OCI-LY3 (cell line): ENCODE results near the gene DNMT3A.

ENCODE experiments used
- H2AFZ ChIP-seq: fragments of 200-600, 300-600 bp; shearing (Covaris generic); 2 replicates; pipeline ENCODE4 v1.6.0; 2014; ENCODE audit warnings: antibody characterized with exemption, low read depth, low read length
- H3K27ac ChIP-seq: fragments of 200-600, 300-600 bp; sonication (generic); 2 replicates; pipeline ENCODE4 v1.5.1; 2014; ENCODE audit warnings: mild to moderate bottlenecking, low read length, moderate library complexity, mixed read lengths
- H3K27me3 ChIP-seq: fragments of 200-600, 300-600 bp; sonication (generic); 2 replicates; pipeline ENCODE4 v1.6.1; 2014; ENCODE audit warnings: low read depth, low read length, mixed read lengths
- H3K36me3 ChIP-seq: fragments of 200-600, 300-600 bp; sonication (generic); replicated peaks from 2 replicates; pipeline ENCODE3; 2014; ENCODE audit warnings: low read depth, low read length, mixed read lengths
- H3K4me1 ChIP-seq: fragments of 300-600, 200-600 bp; sonication (generic); 2 replicates; pipeline ENCODE4 v1.6.1; 2014; ENCODE audit warnings: low read length, mixed read lengths
- H3K4me2 ChIP-seq: fragments of 200-600, 300-600 bp; sonication (generic); 2 replicates; pipeline ENCODE4 v1.6.1; 2014; ENCODE audit warnings: low read length, mixed read lengths
- H3K4me3 ChIP-seq: fragments of 300-600, 200-600 bp; sonication (generic); 2 replicates; pipeline ENCODE4 v1.5.1; 2014; ENCODE audit warnings: antibody characterized with exemption, mild to moderate bottlenecking, low read length, moderate library complexity
- H3K79me2 ChIP-seq: fragments of 300-600, 200-600 bp; shearing (Covaris generic); 2 replicates; pipeline ENCODE4 v1.6.1; 2014; ENCODE audit warnings: mild to moderate bottlenecking, low read length, mixed read lengths
- H3K9ac ChIP-seq: fragments of 300-600, 200-600 bp; shearing (Covaris generic); 2 replicates; pipeline ENCODE4 v1.6.0; 2014; ENCODE audit warnings: mild to moderate bottlenecking, low read length, moderate library complexity
- H3K9me3 ChIP-seq: fragments of 200-600, 300-600 bp; shearing (Covaris generic); 2 replicates; pipeline ENCODE4 v1.6.1; 2014; ENCODE audit warnings: low read length, mixed read lengths; ENCODE audit not compliant: insufficient read depth
- H4K20me1 ChIP-seq: fragments of 200-600, 300-600 bp; sonication (generic); 2 replicates; pipeline ENCODE4 v1.6.1; 2016; ENCODE audit warnings: low read length, mixed read lengths; ENCODE audit not compliant: insufficient read depth
- EZH2phosphoT487 ChIP-seq: fragments of 200-600 bp; shearing (Covaris generic); IDR thresholded peaks from 2 replicates; pipeline ENCODE4 v1.6.1; 2018; ENCODE audit warnings: antibody characterized with exemption, mixed run types, low read depth
- TF ChIP-seq, protein P1 (sequence below): fragments of 200-600, 300-600 bp; sonication (generic); IDR thresholded peaks from 2 replicates; pipeline ENCODE4 v1.5.1; 2014; ENCODE audit warnings: antibody characterized with exemption, low read length, low read depth

Gene DNMT3A

DNA sequence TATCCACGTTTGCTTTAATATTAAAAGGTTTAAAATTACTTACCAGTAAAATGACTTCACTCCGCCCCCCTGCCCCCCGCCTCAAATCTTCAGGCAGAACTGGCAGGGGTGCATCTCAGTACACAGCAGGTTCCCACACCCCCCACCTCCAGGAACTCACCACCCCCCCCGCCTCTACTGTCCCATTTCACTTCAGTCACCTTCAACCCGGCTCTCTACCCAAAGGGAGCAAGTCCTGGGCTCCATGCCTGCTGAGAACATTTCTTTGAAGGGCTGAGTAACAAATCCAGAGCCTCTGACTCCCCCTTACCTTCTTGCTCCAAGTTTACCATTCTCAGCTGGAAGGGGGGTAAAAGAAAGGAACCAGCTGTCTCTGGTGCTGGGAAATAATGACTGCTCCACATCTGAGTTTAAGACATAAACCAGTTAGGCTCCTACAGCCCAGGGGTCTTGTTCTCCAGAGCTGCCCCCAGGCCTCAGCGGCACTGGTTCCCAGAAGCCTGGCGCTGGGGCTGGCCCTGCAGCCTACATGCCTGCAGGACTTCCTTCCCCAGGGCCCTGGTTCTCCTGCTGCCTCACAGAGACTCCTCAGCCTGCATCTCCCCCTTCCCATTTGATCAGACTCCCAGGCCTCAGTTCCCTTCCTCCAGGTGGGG lies 42.8 kb downstream of the DNMT3A start:
- no peak for TF ChIP-seq EZH2phosphoT487
- TF ChIP-seq, protein P1, sequence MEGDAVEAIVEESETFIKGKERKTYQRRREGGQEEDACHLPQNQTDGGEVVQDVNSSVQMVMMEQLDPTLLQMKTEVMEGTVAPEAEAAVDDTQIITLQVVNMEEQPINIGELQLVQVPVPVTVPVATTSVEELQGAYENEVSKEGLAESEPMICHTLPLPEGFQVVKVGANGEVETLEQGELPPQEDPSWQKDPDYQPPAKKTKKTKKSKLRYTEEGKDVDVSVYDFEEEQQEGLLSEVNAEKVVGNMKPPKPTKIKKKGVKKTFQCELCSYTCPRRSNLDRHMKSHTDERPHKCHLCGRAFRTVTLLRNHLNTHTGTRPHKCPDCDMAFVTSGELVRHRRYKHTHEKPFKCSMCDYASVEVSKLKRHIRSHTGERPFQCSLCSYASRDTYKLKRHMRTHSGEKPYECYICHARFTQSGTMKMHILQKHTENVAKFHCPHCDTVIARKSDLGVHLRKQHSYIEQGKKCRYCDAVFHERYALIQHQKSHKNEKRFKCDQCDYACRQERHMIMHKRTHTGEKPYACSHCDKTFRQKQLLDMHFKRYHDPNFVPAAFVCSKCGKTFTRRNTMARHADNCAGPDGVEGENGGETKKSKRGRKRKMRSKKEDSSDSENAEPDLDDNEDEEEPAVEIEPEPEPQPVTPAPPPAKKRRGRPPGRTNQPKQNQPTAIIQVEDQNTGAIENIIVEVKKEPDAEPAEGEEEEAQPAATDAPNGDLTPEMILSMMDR: no peak
- Histone ChIP-seq H2AFZ (no peak overlapping the region), H3K79me2 (no peaks in the 10 kb centered on the region), H3K27me3 (peaks cover 42% of the 10 kb centered on the region), H3K4me1 (peaks cover 46% of the 10 kb centered on the region), H3K36me3 (peaks cover 7% of the 10 kb centered on the region), H3K4me3 (no peak overlapping the region), H3K4me2 (no peak overlapping the region), H4K20me1 (peaks cover 42% of the 10 kb centered on the region), H3K9me3 (no peaks in the 10 kb centered on the region), H3K9ac (no peak overlapping the region), H3K27ac (no peak overlapping the region)

DNA sequence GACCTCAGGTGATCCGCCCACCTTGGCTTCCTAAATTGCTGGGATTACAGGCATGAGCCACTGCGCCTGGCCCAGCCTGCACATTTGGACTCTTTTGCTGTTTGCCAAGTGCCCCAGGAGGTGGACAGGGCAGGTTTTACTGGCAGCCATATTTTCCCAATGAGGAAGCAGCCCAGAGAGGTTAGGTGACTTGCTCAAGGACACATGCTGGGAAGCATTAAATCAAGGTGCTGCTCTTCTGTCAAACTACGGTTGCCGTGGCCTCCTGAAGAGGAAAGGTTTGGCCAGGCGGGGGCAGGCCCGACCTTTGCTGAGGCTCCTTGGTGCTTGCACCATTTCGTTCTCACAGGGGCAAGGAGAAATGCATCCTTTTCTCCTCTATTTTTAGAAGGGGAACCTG lies 44.0 kb downstream of the DNMT3A start:
- H3K4me3 ChIP-seq: no peak overlapping the region
- peaks cover 38% of the 10 kb centered on the region for H3K4me1 ChIP-seq
- H3K9me3 ChIP-seq: no peaks in the 10 kb centered on the region
- no peak overlapping the region for H2AFZ ChIP-seq
- peaks cover 30% of the 10 kb centered on the region for H3K27me3 ChIP-seq
- H3K27ac ChIP-seq: no peak overlapping the region
- H4K20me1 ChIP-seq: peaks cover 31% of the 10 kb centered on the region
- no peak for TF ChIP-seq EZH2phosphoT487
- TF ChIP-seq, protein P1: peak; percentile 54
- no peaks in the 10 kb centered on the region for H3K79me2 ChIP-seq
- no peak overlapping the region for H3K4me2 ChIP-seq
- H3K9ac ChIP-seq: no peak overlapping the region
- peaks cover 4% of the 10 kb centered on the region for H3K36me3 ChIP-seq

DNA sequence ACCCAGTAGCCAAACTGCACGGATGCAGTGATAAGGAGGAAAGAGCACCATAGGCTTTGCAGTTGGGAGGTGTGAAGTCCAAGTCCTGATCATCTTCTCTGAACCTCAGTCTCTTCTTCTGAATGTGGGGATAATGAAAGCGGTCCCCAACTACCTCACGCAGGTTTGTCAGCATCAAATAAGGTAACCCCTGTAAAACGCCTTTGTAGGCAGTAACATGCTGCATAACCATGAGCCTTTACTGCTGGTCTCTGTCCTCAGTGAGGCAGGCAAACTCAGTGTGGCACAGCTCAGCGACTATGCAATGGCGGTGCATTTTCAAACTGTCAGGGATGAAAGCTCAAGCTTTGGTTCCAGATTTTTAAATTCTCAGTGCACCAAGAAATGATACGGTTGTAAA lies 46.1 kb downstream of the DNMT3A start:
- no peak for TF ChIP-seq EZH2phosphoT487
- TF ChIP-seq, protein P1: no peak
- Histone ChIP-seq H3K9me3 (no peaks in the 10 kb centered on the region), H2AFZ (peak overlapping the region; percentile 59), H3K27ac (no peak overlapping the region), H3K4me1 (peaks cover 17% of the 10 kb centered on the region), H3K4me3 (peak overlapping the region; percentile 64), H3K79me2 (no peaks in the 10 kb centered on the region), H3K4me2 (peak overlapping the region; percentile 71), H4K20me1 (peaks cover 12% of the 10 kb centered on the region; the same call in 1 of the 2 replicates), H3K27me3 (peaks cover 19% of the 10 kb centered on the region), H3K9ac (no peak overlapping the region), H3K36me3 (peaks cover 4% of the 10 kb centered on the region)

DNA sequence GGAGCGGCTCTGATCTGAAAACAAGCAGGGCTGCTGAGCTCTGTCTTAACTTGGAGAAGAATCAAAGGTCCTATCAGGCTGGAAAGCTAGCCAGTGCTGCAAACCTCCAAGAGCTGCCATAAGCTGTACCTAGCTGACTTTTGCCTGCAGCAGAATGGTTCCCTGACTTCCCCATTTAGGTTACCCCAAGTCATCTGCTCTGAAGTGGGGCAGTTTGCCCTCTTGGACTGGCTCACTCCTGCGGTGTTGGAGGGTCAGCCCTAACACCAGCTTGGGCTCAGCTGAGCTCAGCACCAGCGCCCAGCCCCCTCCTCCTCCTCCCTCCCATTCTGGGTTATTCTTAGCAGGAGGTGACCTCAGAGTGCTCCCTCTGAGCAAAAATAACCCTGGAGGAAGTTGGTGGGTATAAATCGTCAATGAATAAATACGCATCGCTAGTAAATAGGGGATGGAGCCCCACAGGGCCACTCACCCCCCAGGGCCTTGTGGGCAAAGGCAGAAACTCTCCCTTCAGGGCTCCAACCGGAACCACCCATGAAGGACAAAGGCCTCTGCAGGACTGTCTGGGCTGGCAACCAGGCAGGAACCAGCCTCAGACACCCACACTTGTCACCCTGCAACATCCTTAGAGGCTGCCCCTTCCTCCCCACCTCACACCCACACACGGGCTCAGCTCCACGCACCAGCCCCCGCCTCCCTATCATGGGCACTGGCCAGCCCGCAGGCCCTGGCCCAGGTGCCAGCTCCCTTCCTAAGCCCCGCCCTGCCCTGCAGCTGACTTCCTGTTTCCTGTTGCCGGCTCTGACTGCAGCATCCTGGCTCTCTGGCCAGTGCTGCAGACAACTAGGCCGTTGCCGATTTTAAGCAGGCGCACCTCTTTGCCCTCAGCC lies 46.9 kb downstream of the DNMT3A start:
- Histone ChIP-seq H3K4me3 (peak overlapping the region; percentile 64), H3K79me2 (no peaks in the 10 kb centered on the region), H3K9ac (peak overlapping the region; percentile 41; the same call in 1 of the 2 replicates), H3K9me3 (no peaks in the 10 kb centered on the region), H3K27me3 (peaks cover 14% of the 10 kb centered on the region), H3K27ac (no peak overlapping the region), H2AFZ (peak overlapping the region; percentile 59), H3K4me2 (peak overlapping the region; percentile 71), H3K36me3 (peaks cover under 1% of the 10 kb centered on the region), H3K4me1 (peaks cover 17% of the 10 kb centered on the region), H4K20me1 (peaks cover 6% of the 10 kb centered on the region; the same call in 1 of the 2 replicates)
- TF ChIP-seq, protein P1: no peak
- TF ChIP-seq EZH2phosphoT487: no peak
